ENCODE data around the gene TINAGL1. TPM values are rescaled to one million over a fixed set of nuclear protein-coding genes. Genes with fewer than 3 reads are reported as not detected.

The TINAGL1 gene
- total and polyA plus RNA-seq, 2 of the 13 experiments (the other 11 are each of a cell fraction or from before 2014, with no cell fraction given), result 24.7 to 76.8 TPM

- TF ChIP-seq ZNF407 (CRISPR knock-in tag; IDR thresholded peaks at IDR 0.05; ENCODE audit: not compliant biosample characterization) (no peak), ZNF18 (CRISPR knock-in tag; IDR thresholded peaks at IDR 0.05; ENCODE audit: insufficient replicate concordance) (no peak), MEF2D (CRISPR knock-in tag; IDR thresholded peaks at IDR 0.05) (no peak), PRPF4 (IDR thresholded peaks at IDR 0.05; ENCODE audit: low read depth, low read length, poor library complexity, severe bottlenecking) (no peak), ZNF281 (CRISPR knock-in tag; IDR thresholded peaks at IDR 0.05; ENCODE audit: borderline replicate concordance) (no peak), PBX2 (CRISPR knock-in tag; IDR thresholded peaks at IDR 0.05) (no peak), ZNF253 (CRISPR knock-in tag; IDR thresholded peaks at IDR 0.05; ENCODE audit: borderline replicate concordance) (no peak), HDAC6 (IDR thresholded peaks at IDR 0.05; ENCODE audit: low read depth, low read length) (no peak)
These were observed 48.6 kb downstream of the TINAGL1 start (continued) for GRCh38 chr1:31624731-31625514.

Measured in HepG2 (cell line).